ENCODE data around the gene PFKFB4.

DNA sequence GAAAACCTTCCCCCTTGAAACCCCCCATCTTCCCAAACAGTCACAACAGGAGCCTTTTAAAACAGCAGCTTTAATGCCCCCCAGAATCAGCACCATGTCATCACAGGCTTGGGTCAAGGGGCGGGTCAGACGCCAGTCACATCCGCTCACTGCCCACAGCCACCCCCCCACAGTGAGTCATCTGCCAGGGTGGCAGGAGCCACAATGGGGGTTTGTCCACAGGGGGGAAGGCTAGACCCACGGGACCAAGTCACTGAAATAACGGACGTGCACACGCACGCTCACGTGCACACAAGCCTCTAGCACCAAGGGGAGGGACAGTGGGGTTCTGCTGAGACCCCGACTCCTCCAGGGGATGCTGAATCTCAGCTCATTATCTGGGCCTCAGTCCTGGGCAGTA, 7.4 kb upstream of the PFKFB4 start:
- TF ChIP-seq POLR2A (IDR thresholded peaks at IDR 0.05; ENCODE audit: low read depth), result no peak
- TF ChIP-seq POLR2AphosphoS5 (IDR thresholded peaks at IDR 0.05), result peak in 1 of 2 donors; percentile 6
